Measurements from ENCODE around the gene LINGO1.

The LINGO1 gene

GRCh38 chr15:77623755-77624524, 8.8 kb downstream of the LINGO1 start:
- DNase-seq (ENCODE audit: low read depth, low spot score) = no peak
- Histone ChIP-seq H3K4me3 (ENCODE audit: low read length) (no peak overlapping the region), H3K36me3 (ENCODE audit: control insufficient read depth, insufficient read depth, low read length) (no peaks in the 10 kb centered on the region), H3K27me3 (ENCODE audit: control insufficient read depth, insufficient read depth, low read length) (no peaks in the 10 kb centered on the region), H3K9me3 (ENCODE audit: control insufficient read depth, insufficient read depth, low read length) (no peaks in the 10 kb centered on the region), H3K27ac (ENCODE audit: low read length) (no peak overlapping the region), H3K4me1 (ENCODE audit: control insufficient read depth, insufficient read depth, low read length) (peaks cover 24% of the 10 kb centered on the region)
- 100% methylated on average over 1 of the region's 11 CpGs for WGBS (ENCODE audit: insufficient coverage, insufficient read length)

GRCh38 chr15:77622934-77623754, 9.6 kb downstream of the LINGO1 start:
- Histone ChIP-seq H3K36me3 (ENCODE audit: control insufficient read depth, insufficient read depth, low read length) (no peaks in the 10 kb centered on the region), H3K4me1 (ENCODE audit: control insufficient read depth, insufficient read depth, low read length) (peaks cover 24% of the 10 kb centered on the region), H3K9me3 (ENCODE audit: control insufficient read depth, insufficient read depth, low read length) (no peaks in the 10 kb centered on the region), H3K4me3 (ENCODE audit: low read length) (no peak overlapping the region), H3K27ac (ENCODE audit: low read length) (no peak overlapping the region), H3K27me3 (ENCODE audit: control insufficient read depth, insufficient read depth, low read length) (no peaks in the 10 kb centered on the region)
- DNase-seq (ENCODE audit: low read depth, low spot score) = no peak
- no CpG with 5 or more reads among the region's 18 CpGs for WGBS (ENCODE audit: insufficient coverage, insufficient read length)

GRCh38 chr15:77622209-77622933, 10.3 kb downstream of the LINGO1 start:
- no peaks in the 10 kb centered on the region for H3K9me3 ChIP-seq (ENCODE audit: control insufficient read depth, insufficient read depth, low read length)
- H3K36me3 ChIP-seq (ENCODE audit: control insufficient read depth, insufficient read depth, low read length) = no peaks in the 10 kb centered on the region
- H3K27me3 ChIP-seq (ENCODE audit: control insufficient read depth, insufficient read depth, low read length) = no peaks in the 10 kb centered on the region
- no peak for DNase-seq (ENCODE audit: low read depth, low spot score)
- no peak overlapping the region for H3K4me3 ChIP-seq (ENCODE audit: low read length)
- H3K4me1 ChIP-seq (ENCODE audit: control insufficient read depth, insufficient read depth, low read length) = peaks cover 22% of the 10 kb centered on the region
- H3K27ac ChIP-seq (ENCODE audit: low read length) = no peak overlapping the region
- WGBS (ENCODE audit: insufficient coverage, insufficient read length) = no CpG with 5 or more reads among the region's 22 CpGs

- Histone ChIP-seq H3K27ac (ENCODE audit: low read length) (no peak overlapping the region), H3K27me3 (ENCODE audit: control insufficient read depth, insufficient read depth, low read length) (no peaks in the 10 kb centered on the region), H3K4me3 (ENCODE audit: low read length) (no peak overlapping the region), H3K4me1 (ENCODE audit: control insufficient read depth, insufficient read depth, low read length) (peaks cover 21% of the 10 kb centered on the region), H3K36me3 (ENCODE audit: control insufficient read depth, insufficient read depth, low read length) (no peaks in the 10 kb centered on the region), H3K9me3 (ENCODE audit: control insufficient read depth, insufficient read depth, low read length) (no peaks in the 10 kb centered on the region)
- DNase-seq (ENCODE audit: low read depth, low spot score) = no peak
- no CpG with 5 or more reads among the region's 16 CpGs for WGBS (ENCODE audit: insufficient coverage, insufficient read length)
These were observed 10.9 kb downstream of the LINGO1 start for GRCh38 chr15:77621847-77622208.

- Histone ChIP-seq H3K9me3 (ENCODE audit: control insufficient read depth, insufficient read depth, low read length) (no peaks in the 10 kb centered on the region), H3K36me3 (ENCODE audit: control insufficient read depth, insufficient read depth, low read length) (no peaks in the 10 kb centered on the region), H3K27me3 (ENCODE audit: control insufficient read depth, insufficient read depth, low read length) (no peaks in the 10 kb centered on the region), H3K4me1 (ENCODE audit: control insufficient read depth, insufficient read depth, low read length) (peaks cover 22% of the 10 kb centered on the region), H3K4me3 (ENCODE audit: low read length) (no peak overlapping the region), H3K27ac (ENCODE audit: low read length) (no peak overlapping the region)
- no peak for DNase-seq (ENCODE audit: low read depth, low spot score)
- no CpG with 5 or more reads among the region's 4 CpGs for WGBS (ENCODE audit: insufficient coverage, insufficient read length)
These were observed 11.6 kb downstream of the LINGO1 start for GRCh38 chr15:77620960-77621647.

- Histone ChIP-seq H3K36me3 (ENCODE audit: control insufficient read depth, insufficient read depth, low read length) (peaks cover 4% of the 10 kb centered on the region), H3K4me1 (ENCODE audit: control insufficient read depth, insufficient read depth, low read length) (peaks cover 22% of the 10 kb centered on the region), H3K27ac (ENCODE audit: low read length) (no peak overlapping the region), H3K9me3 (ENCODE audit: control insufficient read depth, insufficient read depth, low read length) (no peaks in the 10 kb centered on the region), H3K4me3 (ENCODE audit: low read length) (no peak overlapping the region), H3K27me3 (ENCODE audit: control insufficient read depth, insufficient read depth, low read length) (no peaks in the 10 kb centered on the region)
- no peak for DNase-seq (ENCODE audit: low read depth, low spot score)
- no CpG with 5 or more reads among the region's 7 CpGs for WGBS (ENCODE audit: insufficient coverage, insufficient read length)
These were observed 12.4 kb downstream of the LINGO1 start for GRCh38 chr15:77620297-77620696.

GRCh38 chr15:77619883-77620282, 12.8 kb downstream of the LINGO1 start:
- WGBS (ENCODE audit: insufficient coverage, insufficient read length) = no CpG with 5 or more reads among the region's 6 CpGs
- no peak overlapping the region for H3K4me3 ChIP-seq (ENCODE audit: low read length)
- no peaks in the 10 kb centered on the region for H3K9me3 ChIP-seq (ENCODE audit: control insufficient read depth, insufficient read depth, low read length)
- no peak overlapping the region for H3K27ac ChIP-seq (ENCODE audit: low read length)
- no peaks in the 10 kb centered on the region for H3K27me3 ChIP-seq (ENCODE audit: control insufficient read depth, insufficient read depth, low read length)
- H3K36me3 ChIP-seq (ENCODE audit: control insufficient read depth, insufficient read depth, low read length) = peaks cover 9% of the 10 kb centered on the region
- peaks cover 22% of the 10 kb centered on the region for H3K4me1 ChIP-seq (ENCODE audit: control insufficient read depth, insufficient read depth, low read length)
- no peak for DNase-seq (ENCODE audit: low read depth, low spot score)

GRCh38 chr15:77617476-77618230, 15.1 kb downstream of the LINGO1 start:
- no CpG with 5 or more reads among the region's 12 CpGs for WGBS (ENCODE audit: insufficient coverage, insufficient read length)
- Histone ChIP-seq H3K36me3 (ENCODE audit: control insufficient read depth, insufficient read depth, low read length) (peaks cover 17% of the 10 kb centered on the region), H3K4me3 (ENCODE audit: low read length) (no peak overlapping the region), H3K4me1 (ENCODE audit: control insufficient read depth, insufficient read depth, low read length) (peaks cover 14% of the 10 kb centered on the region), H3K27ac (ENCODE audit: low read length) (no peak overlapping the region), H3K9me3 (ENCODE audit: control insufficient read depth, insufficient read depth, low read length) (no peaks in the 10 kb centered on the region), H3K27me3 (ENCODE audit: control insufficient read depth, insufficient read depth, low read length) (no peaks in the 10 kb centered on the region)
- no peak for DNase-seq (ENCODE audit: low read depth, low spot score)

GRCh38 chr15:77616072-77616471, 16.6 kb downstream of the LINGO1 start:
- Histone ChIP-seq H3K9me3 (ENCODE audit: control insufficient read depth, insufficient read depth, low read length) (no peaks in the 10 kb centered on the region), H3K4me3 (ENCODE audit: low read length) (no peak overlapping the region), H3K27me3 (ENCODE audit: control insufficient read depth, insufficient read depth, low read length) (no peaks in the 10 kb centered on the region), H3K4me1 (ENCODE audit: control insufficient read depth, insufficient read depth, low read length) (peaks cover 10% of the 10 kb centered on the region), H3K27ac (ENCODE audit: low read length) (no peak overlapping the region), H3K36me3 (ENCODE audit: control insufficient read depth, insufficient read depth, low read length) (peaks cover 17% of the 10 kb centered on the region)
- no peak for DNase-seq (ENCODE audit: low read depth, low spot score)
- no CpG with 5 or more reads among the region's 8 CpGs for WGBS (ENCODE audit: insufficient coverage, insufficient read length)

Data from iPS DF 6.9 (cell line).